ENCODE results near the gene STAM.

DNA sequence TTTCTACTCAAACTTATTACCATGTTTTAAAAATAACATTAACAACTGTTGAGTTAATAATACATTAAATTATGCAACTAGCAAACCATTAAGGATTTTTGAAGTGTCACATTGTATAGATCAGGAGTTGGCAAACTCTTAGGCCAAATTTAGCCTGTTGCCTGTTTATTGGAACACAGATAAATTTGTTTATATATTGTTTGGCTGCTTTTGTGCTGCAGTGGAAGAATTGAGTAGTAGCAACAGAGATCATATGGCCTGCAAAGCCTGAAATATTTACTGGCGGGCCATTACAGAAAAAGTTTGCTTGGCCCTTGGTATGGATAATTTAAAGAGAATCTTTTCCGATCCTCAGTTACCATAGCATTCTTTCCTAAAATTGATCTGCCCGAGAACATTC is 57.4 kb downstream of the STAM start:
- no peak for TF ChIP-seq POLR2A (IDR thresholded peaks at IDR 0.05)
- TF ChIP-seq, protein P1, sequence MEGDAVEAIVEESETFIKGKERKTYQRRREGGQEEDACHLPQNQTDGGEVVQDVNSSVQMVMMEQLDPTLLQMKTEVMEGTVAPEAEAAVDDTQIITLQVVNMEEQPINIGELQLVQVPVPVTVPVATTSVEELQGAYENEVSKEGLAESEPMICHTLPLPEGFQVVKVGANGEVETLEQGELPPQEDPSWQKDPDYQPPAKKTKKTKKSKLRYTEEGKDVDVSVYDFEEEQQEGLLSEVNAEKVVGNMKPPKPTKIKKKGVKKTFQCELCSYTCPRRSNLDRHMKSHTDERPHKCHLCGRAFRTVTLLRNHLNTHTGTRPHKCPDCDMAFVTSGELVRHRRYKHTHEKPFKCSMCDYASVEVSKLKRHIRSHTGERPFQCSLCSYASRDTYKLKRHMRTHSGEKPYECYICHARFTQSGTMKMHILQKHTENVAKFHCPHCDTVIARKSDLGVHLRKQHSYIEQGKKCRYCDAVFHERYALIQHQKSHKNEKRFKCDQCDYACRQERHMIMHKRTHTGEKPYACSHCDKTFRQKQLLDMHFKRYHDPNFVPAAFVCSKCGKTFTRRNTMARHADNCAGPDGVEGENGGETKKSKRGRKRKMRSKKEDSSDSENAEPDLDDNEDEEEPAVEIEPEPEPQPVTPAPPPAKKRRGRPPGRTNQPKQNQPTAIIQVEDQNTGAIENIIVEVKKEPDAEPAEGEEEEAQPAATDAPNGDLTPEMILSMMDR (IDR thresholded peaks at IDR 0.05) = no peak
